ENCODE results near the gene AFF3.

The AFF3 gene

GRCh38 chr2:99637159-99637697 is 505.2 kb downstream of the AFF3 start:
- no peaks in the 10 kb centered on the region for H3K36me3 ChIP-seq (replicated peaks; ENCODE audit: insufficient read depth, low read length)
- TF ChIP-seq CTCF (IDR thresholded peaks at IDR 0.05; ENCODE audit: low read length), result no peak
- no peak for TF ChIP-seq EZH2phosphoT487 (IDR thresholded peaks at IDR 0.05; ENCODE audit: low read length)
- no peak for TF ChIP-seq EZH2 (optimal IDR thresholded peaks at IDR 0.05; ENCODE audit: low read depth, low read length)
- no peaks in the 10 kb centered on the region for H3K9me2 ChIP-seq (replicated peaks; ENCODE audit: insufficient read depth, low read length)
- no peaks in the 10 kb centered on the region for H3K4me1 ChIP-seq (ENCODE audit: low read length)
- no peaks in the 10 kb centered on the region for H3K79me2 ChIP-seq (ENCODE audit: low read length)
- no peak overlapping the region for H2AFZ ChIP-seq (ENCODE audit: low read length)
- H3F3A ChIP-seq (ENCODE audit: insufficient read depth, low read length), result no peaks in the 10 kb centered on the region
- DNase-seq, result no peak
- no peak overlapping the region for H3K27ac ChIP-seq (ENCODE audit: low read length)
- no peak overlapping the region for H3K9ac ChIP-seq (ENCODE audit: low read length)
- H3K4me3 ChIP-seq (ENCODE audit: low read length), result no peak overlapping the region
- H4K20me1 ChIP-seq (ENCODE audit: insufficient read depth, low read length), result no peaks in the 10 kb centered on the region
- H3K9me3 ChIP-seq (replicated peaks; ENCODE audit: insufficient read depth, low read length), result no peaks in the 10 kb centered on the region
- no peaks in the 10 kb centered on the region for H3K27me3 ChIP-seq (replicated peaks; ENCODE audit: insufficient read depth, low read length)
- no peak overlapping the region for H3K4me2 ChIP-seq (ENCODE audit: low read depth, low read length)

GRCh38 chr2:99636144-99637034 is 506.0 kb downstream of the AFF3 start:
- no peaks in the 10 kb centered on the region for H3K36me3 ChIP-seq (replicated peaks; ENCODE audit: insufficient read depth, low read length)
- H3K27me3 ChIP-seq (replicated peaks; ENCODE audit: insufficient read depth, low read length), result no peaks in the 10 kb centered on the region
- H3F3A ChIP-seq (ENCODE audit: insufficient read depth, low read length), result no peaks in the 10 kb centered on the region
- H2AFZ ChIP-seq (ENCODE audit: low read length), result no peak overlapping the region
- no peaks in the 10 kb centered on the region for H3K4me1 ChIP-seq (ENCODE audit: low read length)
- no peaks in the 10 kb centered on the region for H3K9me3 ChIP-seq (replicated peaks; ENCODE audit: insufficient read depth, low read length)
- DNase-seq, result no peak
- no peak overlapping the region for H3K4me3 ChIP-seq (ENCODE audit: low read length)
- no peaks in the 10 kb centered on the region for H3K9me2 ChIP-seq (replicated peaks; ENCODE audit: insufficient read depth, low read length)
- no peak overlapping the region for H3K4me2 ChIP-seq (ENCODE audit: low read depth, low read length)
- no peak overlapping the region for H3K27ac ChIP-seq (ENCODE audit: low read length)
- no peak overlapping the region for H3K9ac ChIP-seq (ENCODE audit: low read length)
- H4K20me1 ChIP-seq (ENCODE audit: insufficient read depth, low read length), result no peaks in the 10 kb centered on the region
- no peaks in the 10 kb centered on the region for H3K79me2 ChIP-seq (ENCODE audit: low read length)
- TF ChIP-seq EZH2phosphoT487 (IDR thresholded peaks at IDR 0.05; ENCODE audit: low read length), result no peak
- no peak for TF ChIP-seq EZH2 (optimal IDR thresholded peaks at IDR 0.05; ENCODE audit: low read depth, low read length)
- TF ChIP-seq CTCF (IDR thresholded peaks at IDR 0.05; ENCODE audit: low read length), result no peak

- no peak overlapping the region for H3K4me3 ChIP-seq (ENCODE audit: low read length)
- H3K9me2 ChIP-seq (replicated peaks; ENCODE audit: insufficient read depth, low read length), result no peaks in the 10 kb centered on the region
- H3K79me2 ChIP-seq (ENCODE audit: low read length), result no peaks in the 10 kb centered on the region
- TF ChIP-seq EZH2phosphoT487 (IDR thresholded peaks at IDR 0.05; ENCODE audit: low read length), result no peak
- no peak for TF ChIP-seq CTCF (IDR thresholded peaks at IDR 0.05; ENCODE audit: low read length)
- TF ChIP-seq EZH2 (optimal IDR thresholded peaks at IDR 0.05; ENCODE audit: low read depth, low read length), result no peak
- H3K4me2 ChIP-seq (ENCODE audit: low read depth, low read length), result no peak overlapping the region
- H3F3A ChIP-seq (ENCODE audit: insufficient read depth, low read length), result no peaks in the 10 kb centered on the region
- no peaks in the 10 kb centered on the region for H3K36me3 ChIP-seq (replicated peaks; ENCODE audit: insufficient read depth, low read length)
- no peak overlapping the region for H3K27ac ChIP-seq (ENCODE audit: low read length)
- no peak overlapping the region for H3K9ac ChIP-seq (ENCODE audit: low read length)
- no peak for DNase-seq
- no peaks in the 10 kb centered on the region for H3K27me3 ChIP-seq (replicated peaks; ENCODE audit: insufficient read depth, low read length)
- no peaks in the 10 kb centered on the region for H3K4me1 ChIP-seq (ENCODE audit: low read length)
- H2AFZ ChIP-seq (ENCODE audit: low read length), result no peak overlapping the region
- no peaks in the 10 kb centered on the region for H4K20me1 ChIP-seq (ENCODE audit: insufficient read depth, low read length)
- H3K9me3 ChIP-seq (replicated peaks; ENCODE audit: insufficient read depth, low read length), result no peaks in the 10 kb centered on the region
These were observed 506.7 kb downstream of the AFF3 start for GRCh38 chr2:99635710-99636109.
